Brain microvascular endothelial cell (primary cell): ENCODE measurements around the gene SMC5.

Experiments
- DNase-seq: peaks from one replicate; pipeline ENCODE4 v3.0.0-alpha.2; 2020
- H3K27ac ChIP-seq: fragments of 250-450 bp; sonication (Bioruptor Pico); 2 replicates; pipeline ENCODE4 v1.5.1; 2020; ENCODE audit warnings: mild to moderate bottlenecking, moderate library complexity
- H3K27me3 ChIP-seq: fragments of 250-450 bp; sonication (Bioruptor Pico); replicated peaks from 2 replicates; pipeline ENCODE4 v1.5.1; 2020; ENCODE audit warnings: mild to moderate bottlenecking
- H3K36me3 ChIP-seq: fragments of 250-450 bp; sonication (Bioruptor Pico); replicated peaks from 2 replicates; pipeline ENCODE4 v1.5.1; 2020; ENCODE audit warnings: mild to moderate bottlenecking
- H3K4me3 ChIP-seq: 2 replicates; pipeline ENCODE4 v1.5.1; 2011; ENCODE audit warnings: low read depth, mild to moderate bottlenecking, control low read depth, low read length, moderate library complexity
- CTCF ChIP-seq: IDR thresholded peaks from 2 replicates; pipeline ENCODE4 v1.5.1; 2011; ENCODE audit warnings: low read depth, mild to moderate bottlenecking, moderate library complexity, low read length, control low read depth, inconsistent platforms; ENCODE audit errors: missing control alignments
- in situ Hi-C: cut with HindIII; loops from 2 replicates; pipeline ENCODE4 v1.10.0; 2017; ENCODE audit warnings: low sequenced_read_pairs, low pct_ligation_motif_present

SMC5 gene

DNA sequence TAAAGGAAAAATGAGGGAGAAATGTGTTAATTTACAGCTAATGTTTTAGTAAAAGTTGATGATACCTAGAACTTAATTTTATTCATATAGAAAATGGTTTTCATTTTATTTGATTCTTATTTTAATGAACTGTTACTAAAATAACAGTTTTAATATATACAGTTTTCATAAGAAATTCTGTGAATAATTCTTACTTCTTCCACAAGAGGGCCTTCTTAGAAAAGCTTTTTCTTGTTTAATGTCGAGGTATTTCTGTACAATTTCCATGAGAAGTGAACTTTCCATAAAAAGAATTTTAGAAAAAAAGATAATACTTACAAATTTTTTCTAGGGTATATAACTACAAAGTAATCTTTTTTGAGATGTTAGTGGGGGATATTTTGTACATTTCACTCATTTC is 81.8 kb downstream of the SMC5 start:
- no peak overlapping the region for H3K27ac ChIP-seq
- peaks cover 5% of the 10 kb centered on the region for H3K36me3 ChIP-seq
- H3K27me3 ChIP-seq = no peaks in the 10 kb centered on the region
- no peak overlapping the region for H3K4me3 ChIP-seq
- in situ Hi-C loops = no loop called here
- DNase-seq = no peak
- TF ChIP-seq CTCF = no peak

DNA sequence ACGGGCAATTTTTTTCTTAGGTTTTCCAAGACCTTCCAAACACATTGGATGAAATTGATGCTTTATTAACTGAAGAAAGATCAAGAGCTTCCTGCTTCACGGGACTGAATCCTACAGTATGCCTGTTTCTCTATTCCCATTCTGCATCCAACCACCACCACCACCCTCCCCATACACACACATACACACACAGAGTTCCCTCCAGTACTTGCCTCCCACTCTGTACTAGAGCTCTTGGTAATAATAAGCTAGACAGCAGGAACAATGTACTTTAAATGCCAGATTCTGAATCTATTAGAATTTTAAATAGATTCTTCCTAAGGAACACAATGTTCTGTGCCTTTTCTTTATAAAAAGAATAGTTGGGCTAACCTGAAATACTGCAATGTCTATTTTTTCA is 88.3 kb downstream of the SMC5 start:
- TF ChIP-seq CTCF = no peak
- no peak overlapping the region for H3K4me3 ChIP-seq
- DNase-seq = no peak
- in situ Hi-C loops = no loop called here
- H3K36me3 ChIP-seq = peaks cover 21% of the 10 kb centered on the region
- no peaks in the 10 kb centered on the region for H3K27me3 ChIP-seq
- H3K27ac ChIP-seq = no peak overlapping the region

GRCh38 chr9:70352356-70352755 is 93.6 kb downstream of the SMC5 start:
- H3K27me3 ChIP-seq = no peaks in the 10 kb centered on the region
- H3K36me3 ChIP-seq = peaks cover 16% of the 10 kb centered on the region
- H3K4me3 ChIP-seq = no peak overlapping the region
- no peak for TF ChIP-seq CTCF
- no peak overlapping the region for H3K27ac ChIP-seq
- in situ Hi-C loops = no loop called here
- peak; percentile 8 for DNase-seq

- DNase-seq = no peak
- in situ Hi-C loops = no loop called here
These were observed 94.0 kb downstream of the SMC5 start for GRCh38 chr9:70352802-70353201.

DNA sequence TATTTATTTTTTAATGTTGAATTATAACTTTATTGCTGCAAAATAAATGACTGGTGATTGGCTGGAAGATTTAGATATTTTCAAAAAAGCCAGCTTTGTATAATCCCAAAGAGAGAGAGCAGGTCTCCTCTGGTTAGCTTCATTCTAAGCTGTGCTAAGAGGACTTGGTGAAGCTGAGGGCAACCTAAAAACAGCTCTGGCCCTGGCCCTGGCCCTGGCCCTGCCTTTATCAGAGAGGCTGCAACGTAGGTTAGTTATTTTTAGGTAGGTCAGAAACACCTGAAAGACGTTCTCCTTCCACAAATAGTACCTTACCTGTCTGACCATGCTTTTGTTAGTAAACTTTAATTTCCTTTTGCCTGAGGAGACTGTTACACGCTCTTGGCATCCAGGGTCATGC is 97.0 kb downstream of the SMC5 start:
- Histone ChIP-seq H3K27ac (no peak overlapping the region), H3K27me3 (no peaks in the 10 kb centered on the region), H3K4me3 (no peak overlapping the region), H3K36me3 (peaks cover 4% of the 10 kb centered on the region)
- TF ChIP-seq CTCF = no peak
- no peak for DNase-seq
- in situ Hi-C loops = no loop called here

More at GRCh38 chr9:70352802-70353201, 94.0 kb downstream of the SMC5 start:
- no peak overlapping the region for H3K27ac ChIP-seq
- H3K27me3 ChIP-seq = no peaks in the 10 kb centered on the region
- H3K4me3 ChIP-seq = no peak overlapping the region
- peaks cover 16% of the 10 kb centered on the region for H3K36me3 ChIP-seq
- peak; percentile 46 for TF ChIP-seq CTCF

- no peak for DNase-seq
- H3K4me3 ChIP-seq = no peak overlapping the region
- no peak overlapping the region for H3K27ac ChIP-seq
- in situ Hi-C loops = no loop called here
- no peak for TF ChIP-seq CTCF
- H3K27me3 ChIP-seq = no peaks in the 10 kb centered on the region
- no peaks in the 10 kb centered on the region for H3K36me3 ChIP-seq
These were observed 104.2 kb downstream of the SMC5 start for GRCh38 chr9:70362952-70363351.
